ENCODE results near the gene UNC5C. TPM values are rescaled to one million over a fixed set of nuclear protein-coding genes. Genes with fewer than 3 reads are reported as not detected.

The UNC5C gene
- total and polyA plus RNA-seq, 2 of the 8 experiments (the other 6 are each of a cell fraction or from before 2014, with no cell fraction given), result 0.30 to 1.3 TPM

GRCh38 chr4:95585016-95585695, 36.4 kb upstream of the UNC5C start:
- no peak overlapping the region for H2BK15ac ChIP-seq (ENCODE audit: low read length)
- H3K27ac ChIP-seq (ENCODE audit: low read depth, low read length), result no peak overlapping the region
- H3K18ac ChIP-seq (ENCODE audit: extremely low read depth, low read length), result no peak overlapping the region
- H3K23me2 ChIP-seq (ENCODE audit: low read depth, low read length), result no peaks in the 10 kb centered on the region
- no peak overlapping the region for H4K5ac ChIP-seq (ENCODE audit: insufficient read length, low read depth, low read length)
- no peaks in the 10 kb centered on the region for H3K79me1 ChIP-seq (ENCODE audit: low read depth, low read length)
- H3K36me3 ChIP-seq (ENCODE audit: control insufficient read depth in 2 of 4, insufficient read depth in 4 of 4, low read length in 3 of 4), result no peaks in the 10 kb centered on the region
- no peak overlapping the region for H3K9ac ChIP-seq (replicated peaks in 1 of 4; ENCODE audit: extremely low read depth in 1 of 4, low read depth in 3 of 4, low read length in 3 of 4)
- H3K9me3 ChIP-seq (ENCODE audit: insufficient read depth in 2 of 2, low read depth in 1 of 2, low read length in 1 of 2), result no peaks in the 10 kb centered on the region
- CTCF ChIA-PET (ENCODE audit: partially characterized antibody), result interaction anchor here (1.4 kb wide), 1 partner anchor 52 kb away, joined by 3 read pairs; no protein-coding TSS in a partner anchor
- H4K20me1 ChIP-seq (replicated peaks in 1 of 2; ENCODE audit: control insufficient read depth in 1 of 2, insufficient read depth in 2 of 2, low read length in 2 of 2), result no peaks in the 10 kb centered on the region
- WGBS, 2 experiments (ENCODE audit: extremely low coverage in 1 of 2, insufficient coverage in 1 of 2, insufficient read length in 1 of 2, insufficient replicate concordance in 2 of 2, low coverage in 1 of 2, low lambda C conversion rate in 2 of 2, missing lambda C conversion rate in 1 of 2), result 54% methylated on average over 5 of the region's 5 CpGs; no CpG with 5 or more reads in 1 of the 2 experiments
- H2BK5ac ChIP-seq (ENCODE audit: low read depth, low read length), result no peak overlapping the region
- H4K91ac ChIP-seq (replicated peaks; ENCODE audit: insufficient read length, low read length), result no peak overlapping the region
- no peak overlapping the region for H3K4me2 ChIP-seq (ENCODE audit: insufficient read depth in 1 of 2, low read depth in 2 of 2, low read length in 2 of 2)
- H3K56ac ChIP-seq (replicated peaks; ENCODE audit: insufficient read length, low read depth, low read length), result no peak overlapping the region
- no peak overlapping the region for H2AK5ac ChIP-seq (ENCODE audit: low read depth, low read length)
- POLR2A ChIA-PET (ENCODE audit: partially characterized antibody), result no interaction called here
- no peaks in the 10 kb centered on the region for H3K4me1 ChIP-seq (replicated peaks in 1 of 4; ENCODE audit: control insufficient read depth in 3 of 4, insufficient read depth in 4 of 4, low read length in 3 of 4)
- no peak overlapping the region for H2BK20ac ChIP-seq (ENCODE audit: low read length)
- no peak overlapping the region for H3K23ac ChIP-seq (ENCODE audit: insufficient read length)
- H2AFZ ChIP-seq (ENCODE audit: low read length), result no peak overlapping the region
- DNase-seq (ENCODE audit: low read depth in 1 of 2, low spot score in 2 of 2) (no peak), FAIRE-seq (no peak)
- TF ChIP-seq, protein P1, sequence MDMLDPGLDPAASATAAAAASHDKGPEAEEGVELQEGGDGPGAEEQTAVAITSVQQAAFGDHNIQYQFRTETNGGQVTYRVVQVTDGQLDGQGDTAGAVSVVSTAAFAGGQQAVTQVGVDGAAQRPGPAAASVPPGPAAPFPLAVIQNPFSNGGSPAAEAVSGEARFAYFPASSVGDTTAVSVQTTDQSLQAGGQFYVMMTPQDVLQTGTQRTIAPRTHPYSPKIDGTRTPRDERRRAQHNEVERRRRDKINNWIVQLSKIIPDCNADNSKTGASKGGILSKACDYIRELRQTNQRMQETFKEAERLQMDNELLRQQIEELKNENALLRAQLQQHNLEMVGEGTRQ (IDR thresholded peaks at IDR 0.05; ENCODE audit: low read length), result no peak
- TF ChIP-seq SP2 (IDR thresholded peaks at IDR 0.05; ENCODE audit: low read length) (no peak), MAFK (IDR thresholded peaks at IDR 0.05; ENCODE audit: low read depth, low read length) (no peak), BCL11A (IDR thresholded peaks at IDR 0.05; ENCODE audit: low read depth in 2 of 2, low read length in 2 of 2) (no peak), KDM5A (IDR thresholded peaks at IDR 0.05; ENCODE audit: low read length) (no peak), SIX5 (IDR thresholded peaks at IDR 0.05; ENCODE audit: low read depth, low read length) (no peak)
- no peak overlapping the region for H2BK12ac ChIP-seq (ENCODE audit: low read depth, low read length)
- H3K27me3 ChIP-seq (replicated peaks in 1 of 4; ENCODE audit: control insufficient read depth in 3 of 4, extremely low read depth in 1 of 4, insufficient read depth in 3 of 4, low read length in 3 of 4), result no peaks in the 10 kb centered on the region
- no peak overlapping the region for H2BK120ac ChIP-seq (replicated peaks; ENCODE audit: low read depth, low read length)
- no peaks in the 10 kb centered on the region for H3K79me2 ChIP-seq (ENCODE audit: control insufficient read depth in 1 of 2, insufficient read depth in 2 of 2, low read length in 2 of 2)
- H4K8ac ChIP-seq (ENCODE audit: extremely low read depth, insufficient read depth, low read length), result no peak overlapping the region
- H3K4me3 ChIP-seq (ENCODE audit: extremely low read depth in 1 of 4, insufficient read depth in 2 of 4, low read depth in 3 of 4, low read length in 4 of 4), result no peak overlapping the region
- H3K4ac ChIP-seq (replicated peaks; ENCODE audit: insufficient read length, low read depth, low read length), result no peak overlapping the region
- H3K14ac ChIP-seq (ENCODE audit: insufficient read length), result no peak overlapping the region
